ENCODE results near the gene GPC3. TPM values are rescaled to one million over a fixed set of nuclear protein-coding genes. Genes with fewer than 3 reads are reported as not detected.
"Not testable (repeated sequence)": the region's sequence is repeated elsewhere in the genome, so short reads cannot be mapped to it uniquely, and the experiment has no call there.

GPC3 gene
- polyA plus RNA-seq, 2 of the 4 experiments (the other 2 are of a cell fraction) = not detected

DNA sequence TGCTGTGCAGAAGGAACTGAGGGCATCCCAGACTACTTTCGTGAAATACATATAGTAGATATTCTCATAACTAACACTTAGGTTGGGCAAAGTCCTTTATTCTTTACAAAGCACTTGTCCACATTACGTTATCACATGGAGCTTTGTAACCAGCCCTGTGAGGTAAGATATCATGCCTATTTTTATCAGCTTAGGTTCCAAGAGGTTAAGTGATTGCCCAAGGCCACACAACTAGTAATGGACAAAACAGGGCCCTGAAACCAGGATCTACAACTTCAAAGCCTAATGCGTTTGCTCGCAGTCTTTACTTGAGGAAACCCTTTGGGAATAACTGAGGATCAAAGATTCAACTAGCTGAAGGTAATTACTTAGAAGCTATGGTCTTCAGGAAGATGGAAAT lies 261.5 kb downstream of the GPC3 start:
- Histone ChIP-seq H3K27ac (no peak overlapping the region), H3K4me1 (peaks cover 14% of the 10 kb centered on the region), H3K4me2 (no peak overlapping the region), H3K4me3 (no peak overlapping the region), H3K9me3 (no peaks in the 10 kb centered on the region)
- ChIA-PET CTCF (interaction anchor here (0.8 kb wide), 1 partner anchor 55 kb away, joined by 3 read pairs; no protein-coding TSS in a partner anchor), POLR2A (no interaction called here)
- no peak for DNase-seq (ENCODE audit: low read depth in 1 of 2, low spot score in 1 of 2)
- 76% methylated on average over 4 of the region's 4 CpGs for WGBS (ENCODE audit: missing lambda C conversion rate)
- peak; percentile 51 for FAIRE-seq
- TF ChIP-seq RNF2 (IDR thresholded peaks at IDR 0.05; ENCODE audit: borderline replicate concordance, low read depth) (no peak), RFX5 (IDR thresholded peaks at IDR 0.05) (no peak), KDM1A (IDR thresholded peaks at IDR 0.05; ENCODE audit: low read depth) (no peak), HOXB13 (CRISPR knock-in tag; IDR thresholded peaks at IDR 0.05; ENCODE audit: low read depth) (no peak), HOXB5 (CRISPR knock-in tag; IDR thresholded peaks at IDR 0.05) (no peak), POLR2A (IDR thresholded peaks at IDR 0.05; ENCODE audit: low read length) (no peak), CBX8 (IDR thresholded peaks at IDR 0.05) (no peak), HOXA7 (CRISPR knock-in tag; IDR thresholded peaks at IDR 0.05) (no peak), SMC3 (IDR thresholded peaks at IDR 0.05) (no peak), JUN (IDR thresholded peaks at IDR 0.05) (no peak), NFE2L2 (conservative IDR thresholded peaks at IDR 0.05; ENCODE audit: low read length) (no peak), SREBF2 (IDR thresholded peaks at IDR 0.05) (no peak)
- TF ChIP-seq, protein P1, sequence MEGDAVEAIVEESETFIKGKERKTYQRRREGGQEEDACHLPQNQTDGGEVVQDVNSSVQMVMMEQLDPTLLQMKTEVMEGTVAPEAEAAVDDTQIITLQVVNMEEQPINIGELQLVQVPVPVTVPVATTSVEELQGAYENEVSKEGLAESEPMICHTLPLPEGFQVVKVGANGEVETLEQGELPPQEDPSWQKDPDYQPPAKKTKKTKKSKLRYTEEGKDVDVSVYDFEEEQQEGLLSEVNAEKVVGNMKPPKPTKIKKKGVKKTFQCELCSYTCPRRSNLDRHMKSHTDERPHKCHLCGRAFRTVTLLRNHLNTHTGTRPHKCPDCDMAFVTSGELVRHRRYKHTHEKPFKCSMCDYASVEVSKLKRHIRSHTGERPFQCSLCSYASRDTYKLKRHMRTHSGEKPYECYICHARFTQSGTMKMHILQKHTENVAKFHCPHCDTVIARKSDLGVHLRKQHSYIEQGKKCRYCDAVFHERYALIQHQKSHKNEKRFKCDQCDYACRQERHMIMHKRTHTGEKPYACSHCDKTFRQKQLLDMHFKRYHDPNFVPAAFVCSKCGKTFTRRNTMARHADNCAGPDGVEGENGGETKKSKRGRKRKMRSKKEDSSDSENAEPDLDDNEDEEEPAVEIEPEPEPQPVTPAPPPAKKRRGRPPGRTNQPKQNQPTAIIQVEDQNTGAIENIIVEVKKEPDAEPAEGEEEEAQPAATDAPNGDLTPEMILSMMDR (IDR thresholded peaks at IDR 0.05) = no peak
- TF ChIP-seq, protein P2, sequence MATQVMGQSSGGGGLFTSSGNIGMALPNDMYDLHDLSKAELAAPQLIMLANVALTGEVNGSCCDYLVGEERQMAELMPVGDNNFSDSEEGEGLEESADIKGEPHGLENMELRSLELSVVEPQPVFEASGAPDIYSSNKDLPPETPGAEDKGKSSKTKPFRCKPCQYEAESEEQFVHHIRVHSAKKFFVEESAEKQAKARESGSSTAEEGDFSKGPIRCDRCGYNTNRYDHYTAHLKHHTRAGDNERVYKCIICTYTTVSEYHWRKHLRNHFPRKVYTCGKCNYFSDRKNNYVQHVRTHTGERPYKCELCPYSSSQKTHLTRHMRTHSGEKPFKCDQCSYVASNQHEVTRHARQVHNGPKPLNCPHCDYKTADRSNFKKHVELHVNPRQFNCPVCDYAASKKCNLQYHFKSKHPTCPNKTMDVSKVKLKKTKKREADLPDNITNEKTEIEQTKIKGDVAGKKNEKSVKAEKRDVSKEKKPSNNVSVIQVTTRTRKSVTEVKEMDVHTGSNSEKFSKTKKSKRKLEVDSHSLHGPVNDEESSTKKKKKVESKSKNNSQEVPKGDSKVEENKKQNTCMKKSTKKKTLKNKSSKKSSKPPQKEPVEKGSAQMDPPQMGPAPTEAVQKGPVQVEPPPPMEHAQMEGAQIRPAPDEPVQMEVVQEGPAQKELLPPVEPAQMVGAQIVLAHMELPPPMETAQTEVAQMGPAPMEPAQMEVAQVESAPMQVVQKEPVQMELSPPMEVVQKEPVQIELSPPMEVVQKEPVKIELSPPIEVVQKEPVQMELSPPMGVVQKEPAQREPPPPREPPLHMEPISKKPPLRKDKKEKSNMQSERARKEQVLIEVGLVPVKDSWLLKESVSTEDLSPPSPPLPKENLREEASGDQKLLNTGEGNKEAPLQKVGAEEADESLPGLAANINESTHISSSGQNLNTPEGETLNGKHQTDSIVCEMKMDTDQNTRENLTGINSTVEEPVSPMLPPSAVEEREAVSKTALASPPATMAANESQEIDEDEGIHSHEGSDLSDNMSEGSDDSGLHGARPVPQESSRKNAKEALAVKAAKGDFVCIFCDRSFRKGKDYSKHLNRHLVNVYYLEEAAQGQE (IDR thresholded peaks at IDR 0.05) = no peak
- TF ChIP-seq, protein P3, sequence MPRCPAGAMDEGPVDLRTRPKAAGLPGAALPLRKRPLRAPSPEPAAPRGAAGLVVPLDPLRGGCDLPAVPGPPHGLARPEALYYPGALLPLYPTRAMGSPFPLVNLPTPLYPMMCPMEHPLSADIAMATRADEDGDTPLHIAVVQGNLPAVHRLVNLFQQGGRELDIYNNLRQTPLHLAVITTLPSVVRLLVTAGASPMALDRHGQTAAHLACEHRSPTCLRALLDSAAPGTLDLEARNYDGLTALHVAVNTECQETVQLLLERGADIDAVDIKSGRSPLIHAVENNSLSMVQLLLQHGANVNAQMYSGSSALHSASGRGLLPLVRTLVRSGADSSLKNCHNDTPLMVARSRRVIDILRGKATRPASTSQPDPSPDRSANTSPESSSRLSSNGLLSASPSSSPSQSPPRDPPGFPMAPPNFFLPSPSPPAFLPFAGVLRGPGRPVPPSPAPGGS (IDR thresholded peaks at IDR 0.05) = no peak
- TF ChIP-seq, protein P4, sequence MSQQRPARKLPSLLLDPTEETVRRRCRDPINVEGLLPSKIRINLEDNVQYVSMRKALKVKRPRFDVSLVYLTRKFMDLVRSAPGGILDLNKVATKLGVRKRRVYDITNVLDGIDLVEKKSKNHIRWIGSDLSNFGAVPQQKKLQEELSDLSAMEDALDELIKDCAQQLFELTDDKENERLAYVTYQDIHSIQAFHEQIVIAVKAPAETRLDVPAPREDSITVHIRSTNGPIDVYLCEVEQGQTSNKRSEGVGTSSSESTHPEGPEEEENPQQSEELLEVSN (IDR thresholded peaks at IDR 0.05; ENCODE audit: borderline replicate concordance, low read depth) = no peak
- ATAC-seq = no peak

DNA sequence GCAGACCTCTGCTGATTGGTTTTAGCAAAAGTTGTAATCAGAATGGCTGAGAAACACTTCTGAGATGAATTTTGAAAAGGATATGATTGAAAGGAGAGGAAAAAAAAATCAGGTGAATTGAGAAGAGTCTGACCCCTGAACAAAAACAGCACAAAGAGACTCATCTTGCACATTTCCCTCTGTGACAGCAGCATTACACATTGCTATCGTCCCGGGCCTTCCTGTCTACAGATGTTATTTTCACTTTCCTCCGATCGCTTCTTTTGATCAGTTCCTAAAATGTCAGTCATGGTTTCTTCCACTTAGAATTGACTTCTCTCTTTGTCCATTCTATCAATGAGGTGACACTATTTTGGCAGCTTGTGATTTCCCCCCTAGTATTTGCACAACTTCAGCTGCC lies 262.6 kb downstream of the GPC3 start:
- CTCF ChIA-PET = no interaction called here
- POLR2A ChIA-PET = no interaction called here
- FAIRE-seq (no peak), DNase-seq (ENCODE audit: low read depth in 1 of 2, low spot score in 1 of 2) (no peak), ATAC-seq (no peak)
- Histone ChIP-seq H3K4me1 (peaks cover 14% of the 10 kb centered on the region), H3K4me2 (no peak overlapping the region), H3K9me3 (no peaks in the 10 kb centered on the region), H3K27ac (no peak overlapping the region), H3K4me3 (no peak overlapping the region)
- TF ChIP-seq RFX5 (IDR thresholded peaks at IDR 0.05) (no peak), TP53 (CRISPR knock-in tag; IDR thresholded peaks at IDR 0.05) (no peak), JUNB (IDR thresholded peaks at IDR 0.05) (no peak), BHLHE40 (IDR thresholded peaks at IDR 0.05; ENCODE audit: low read depth, low read length) (no peak), MAZ (IDR thresholded peaks at IDR 0.05; ENCODE audit: borderline replicate concordance, low read depth, low read length) (no peak), KDM5A (IDR thresholded peaks at IDR 0.05) (no peak), NPAS2 (CRISPR knock-in tag; IDR thresholded peaks at IDR 0.05; ENCODE audit: borderline replicate concordance) (no peak), FOXS1 (CRISPR knock-in tag; IDR thresholded peaks at IDR 0.05) (no peak), FOSL2 (IDR thresholded peaks at IDR 0.05) (no peak), FOSL2 (CRISPR knock-in tag; IDR thresholded peaks at IDR 0.05) (no peak), POLR2A (IDR thresholded peaks at IDR 0.05; ENCODE audit: low read length) (no peak), HEYL (CRISPR knock-in tag; IDR thresholded peaks at IDR 0.05) (no peak)
- TF ChIP-seq, protein P5, sequence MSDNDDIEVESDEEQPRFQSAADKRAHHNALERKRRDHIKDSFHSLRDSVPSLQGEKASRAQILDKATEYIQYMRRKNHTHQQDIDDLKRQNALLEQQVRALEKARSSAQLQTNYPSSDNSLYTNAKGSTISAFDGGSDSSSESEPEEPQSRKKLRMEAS (IDR thresholded peaks at IDR 0.05) = no peak
- TF ChIP-seq, protein P6, sequence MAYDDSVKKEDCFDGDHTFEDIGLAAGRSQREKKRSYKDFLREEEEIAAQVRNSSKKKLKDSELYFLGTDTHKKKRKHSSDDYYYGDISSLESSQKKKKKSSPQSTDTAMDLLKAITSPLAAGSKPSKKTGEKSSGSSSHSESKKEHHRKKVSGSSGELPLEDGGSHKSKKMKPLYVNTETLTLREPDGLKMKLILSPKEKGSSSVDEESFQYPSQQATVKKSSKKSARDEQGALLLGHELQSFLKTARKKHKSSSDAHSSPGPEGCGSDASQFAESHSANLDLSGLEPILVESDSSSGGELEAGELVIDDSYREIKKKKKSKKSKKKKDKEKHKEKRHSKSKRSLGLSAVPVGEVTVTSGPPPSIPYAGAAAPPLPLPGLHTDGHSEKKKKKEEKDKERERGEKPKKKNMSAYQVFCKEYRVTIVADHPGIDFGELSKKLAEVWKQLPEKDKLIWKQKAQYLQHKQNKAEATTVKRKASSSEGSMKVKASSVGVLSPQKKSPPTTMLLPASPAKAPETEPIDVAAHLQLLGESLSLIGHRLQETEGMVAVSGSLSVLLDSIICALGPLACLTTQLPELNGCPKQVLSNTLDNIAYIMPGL (CRISPR knock-in tag; IDR thresholded peaks at IDR 0.05; ENCODE audit: borderline replicate concordance) = no peak
- 90% methylated on average over 4 of the region's 4 CpGs for WGBS (ENCODE audit: missing lambda C conversion rate)

DNA sequence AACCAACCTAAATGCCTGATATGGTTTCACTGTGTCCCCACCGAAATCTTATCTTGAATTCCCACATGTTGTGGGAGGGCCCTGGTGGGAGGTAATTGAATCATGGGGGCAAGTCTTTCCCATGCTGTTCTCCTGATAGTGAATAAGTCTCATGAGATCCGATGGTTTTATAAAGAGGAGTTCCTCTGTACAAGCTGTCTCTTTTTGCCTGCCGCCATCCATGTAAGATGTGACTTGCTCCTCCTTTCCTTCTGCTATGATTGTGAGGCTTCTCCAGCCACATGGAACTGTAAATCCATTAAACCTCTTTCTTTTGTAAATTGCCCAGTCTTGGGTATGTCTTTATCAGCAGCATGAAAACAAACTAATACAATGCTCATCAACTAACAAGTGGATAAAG lies 265.1 kb downstream of the GPC3 start:
- H3K27ac ChIP-seq; ATAC-seq; POLR2A ChIA-PET; H3K4me3 ChIP-seq; FAIRE-seq; H3K4me2 ChIP-seq; H3K9me3 ChIP-seq; CTCF ChIA-PET; H3K4me1 ChIP-seq; DNase-seq (ENCODE audit: low read depth in 1 of 2, low spot score in 1 of 2): not testable (repeated sequence)
- WGBS (ENCODE audit: missing lambda C conversion rate) = 50% methylated on average over 3 of the region's 3 CpGs
